HL-60 (cell line): ENCODE results near the gene C9orf72.

Source experiments
- POLR2AphosphoS5 ChIP-seq: IDR thresholded peaks from 2 replicates; pipeline ENCODE4 v1.6.1; 2012; ENCODE audit warnings: low read depth
- SPI1 ChIP-seq: IDR thresholded peaks from 2 replicates; pipeline ENCODE4 v1.6.1; 2012; ENCODE audit warnings: low read depth, mild to moderate bottlenecking, borderline replicate concordance
- TF ChIP-seq, protein P1 (sequence below): IDR thresholded peaks from one replicate; pipeline ENCODE4 v1.5.1; 2011; ENCODE audit warnings: low read length, control low read depth, inconsistent platforms; ENCODE audit not compliant: insufficient read depth

DNA sequence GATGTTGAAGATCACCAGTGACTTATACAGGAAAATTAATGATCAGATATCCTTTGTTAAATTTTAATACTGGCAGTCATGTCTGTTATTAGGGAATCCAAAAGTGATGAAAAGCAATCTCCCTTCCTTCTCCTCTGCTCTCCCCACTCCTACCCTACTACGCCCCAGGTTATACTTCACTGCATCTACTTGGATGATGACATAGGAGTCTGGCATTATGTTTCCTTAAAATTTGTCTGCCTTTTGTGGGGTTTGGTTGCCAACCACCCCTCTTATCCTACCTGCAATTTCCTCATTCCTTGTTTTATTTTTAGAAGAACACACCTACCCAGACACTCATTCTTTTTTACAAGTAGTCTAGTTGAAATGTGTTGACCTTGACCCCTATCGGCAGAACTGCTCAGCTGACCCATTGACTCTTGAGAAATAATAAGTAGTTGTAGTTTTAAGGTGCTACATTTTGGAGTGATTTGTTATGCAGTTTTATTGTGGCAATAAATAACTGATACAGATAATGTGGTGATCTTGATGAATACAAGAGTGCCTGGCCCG, 38.5 kb downstream of the C9orf72 start:
- TF ChIP-seq, protein P1, sequence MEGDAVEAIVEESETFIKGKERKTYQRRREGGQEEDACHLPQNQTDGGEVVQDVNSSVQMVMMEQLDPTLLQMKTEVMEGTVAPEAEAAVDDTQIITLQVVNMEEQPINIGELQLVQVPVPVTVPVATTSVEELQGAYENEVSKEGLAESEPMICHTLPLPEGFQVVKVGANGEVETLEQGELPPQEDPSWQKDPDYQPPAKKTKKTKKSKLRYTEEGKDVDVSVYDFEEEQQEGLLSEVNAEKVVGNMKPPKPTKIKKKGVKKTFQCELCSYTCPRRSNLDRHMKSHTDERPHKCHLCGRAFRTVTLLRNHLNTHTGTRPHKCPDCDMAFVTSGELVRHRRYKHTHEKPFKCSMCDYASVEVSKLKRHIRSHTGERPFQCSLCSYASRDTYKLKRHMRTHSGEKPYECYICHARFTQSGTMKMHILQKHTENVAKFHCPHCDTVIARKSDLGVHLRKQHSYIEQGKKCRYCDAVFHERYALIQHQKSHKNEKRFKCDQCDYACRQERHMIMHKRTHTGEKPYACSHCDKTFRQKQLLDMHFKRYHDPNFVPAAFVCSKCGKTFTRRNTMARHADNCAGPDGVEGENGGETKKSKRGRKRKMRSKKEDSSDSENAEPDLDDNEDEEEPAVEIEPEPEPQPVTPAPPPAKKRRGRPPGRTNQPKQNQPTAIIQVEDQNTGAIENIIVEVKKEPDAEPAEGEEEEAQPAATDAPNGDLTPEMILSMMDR: no peak
- no peak for TF ChIP-seq POLR2AphosphoS5
- TF ChIP-seq SPI1: no peak
